GM23338 (cell line): Measurements from ENCODE around the gene SIRT3. TPM values are rescaled to one million over a fixed set of nuclear protein-coding genes. Genes with fewer than 3 reads are reported as not detected.

Source experiments
- ATAC-seq: fragments of 200-7000 bp; cut with Tn5 transposase; 3 replicates; pipeline ENCODE4 v1.9.1; 2020
- DNase-seq: peaks from one replicate; pipeline ENCODE4 v3.0.0-alpha.2; 2015; ENCODE audit warnings: low spot score
- H2AFZ ChIP-seq: fragments of 200-600 bp; sonication (generic); 2 replicates; pipeline ENCODE4 v1.8.0; 2016; ENCODE audit warnings: antibody characterized with exemption, mild to moderate bottlenecking, moderate library complexity
- H3F3A ChIP-seq: fragments of 200-600 bp; sonication (generic); replicated peaks from 2 replicates; pipeline ENCODE4 v1.8.0; 2017; ENCODE audit warnings: antibody characterized with exemption, mixed run types, low read depth
- H3K27ac ChIP-seq: fragments of 200-600 bp; sonication (generic); 2 replicates; pipeline ENCODE4 v1.6.1; 2016; ENCODE audit warnings: low read depth
- H3K27me3 ChIP-seq: fragments of 200-600 bp; sonication (generic); 2 replicates; pipeline ENCODE4 v1.8.0; 2016; ENCODE audit warnings: mild to moderate bottlenecking, mixed run types, moderate library complexity; ENCODE audit not compliant: insufficient read depth
- H3K36me3 ChIP-seq: fragments of 200-600 bp; sonication (generic); 2 replicates; pipeline ENCODE4 v1.8.0; 2016; ENCODE audit warnings: mild to moderate bottlenecking; ENCODE audit not compliant: insufficient read depth
- H3K4me1 ChIP-seq: fragments of 200-600 bp; sonication (generic); 2 replicates; pipeline ENCODE4 v1.8.0; 2016; ENCODE audit warnings: mild to moderate bottlenecking, moderate library complexity; ENCODE audit not compliant: insufficient read depth
- H3K4me2 ChIP-seq: fragments of 200-600 bp; sonication (generic); 2 replicates; pipeline ENCODE4 v1.7.1; 2017; ENCODE audit warnings: mixed run types
- H3K4me3 ChIP-seq: fragments of 200-600 bp; sonication (generic); 2 replicates; pipeline ENCODE4 v1.6.1; 2016; ENCODE audit warnings: mixed run types
- H3K79me2 ChIP-seq: fragments of 200-600 bp; sonication (generic); replicated peaks from 2 replicates; pipeline ENCODE4 v1.8.0; 2017; ENCODE audit warnings: mild to moderate bottlenecking; ENCODE audit not compliant: insufficient read depth
- H3K9me2 ChIP-seq: fragments of 200-600 bp; sonication (generic); 2 replicates; pipeline ENCODE4 v1.8.0; 2017; ENCODE audit not compliant: insufficient read depth
- H4K20me1 ChIP-seq: fragments of 200-600 bp; sonication (generic); replicated peaks from 2 replicates; pipeline ENCODE4 v1.8.0; 2017; ENCODE audit warnings: mild to moderate bottlenecking; ENCODE audit not compliant: insufficient read depth
- H3K27ac Mint-ChIP-seq: 2 replicates; pipeline ENCODE4 v1.8.0; 2020; ENCODE audit warnings: inconsistent platforms, mild to moderate bottlenecking, moderate library complexity, mixed read lengths
- H3K27me3 Mint-ChIP-seq: 3 replicates; pipeline ENCODE4 v1.8.0; 2022; ENCODE audit warnings: low read depth, mild to moderate bottlenecking, moderate library complexity, mixed read lengths, inconsistent platforms; ENCODE audit not compliant: insufficient read depth, poor library complexity
- H3K36me3 Mint-ChIP-seq: 3 replicates; pipeline ENCODE4 v1.8.0; 2021; ENCODE audit warnings: low read depth, mild to moderate bottlenecking, inconsistent platforms, moderate library complexity, mixed read lengths
- H3K4me1 Mint-ChIP-seq: 3 replicates; pipeline ENCODE4 v1.8.0; 2020; ENCODE audit warnings: mild to moderate bottlenecking, inconsistent platforms, mixed read lengths
- H3K4me3 Mint-ChIP-seq: 3 replicates; pipeline ENCODE4 v1.8.0; 2021; ENCODE audit warnings: moderate library complexity, mild to moderate bottlenecking, inconsistent platforms, mixed read lengths
- H3K9me3 Mint-ChIP-seq: 3 replicates; pipeline ENCODE4 v1.8.0; 2020; ENCODE audit warnings: moderate library complexity, mild to moderate bottlenecking, inconsistent platforms, mixed read lengths
- CREB1 ChIP-seq: fragments of 250-450 bp; sonication (Bioruptor Pico); IDR thresholded peaks from 2 replicates; pipeline ENCODE4 v1.5.0; 2020; ENCODE audit warnings: low read depth, mild to moderate bottlenecking, moderate library complexity
- CTCF ChIP-seq, 2 experiments: fragments of 200-600 bp in 1 of 2; sonication (generic) in 1 of 2; conservative IDR thresholded peaks; 2 replicates each; pipeline versions ENCODE4 v1.5.1 to v1.6.1; 2016 to 2017; ENCODE audit warnings: antibody characterized with exemption in 2 of 2, low read depth in 2 of 2, mild to moderate bottlenecking in 2 of 2, moderate library complexity in 1 of 2
- STAT1 ChIP-seq: IDR thresholded peaks from one replicate; pipeline ENCODE4 v1.6.1; 2016; ENCODE audit warnings: antibody characterized with exemption; ENCODE audit not compliant: unreplicated experiment
- ZNF114 ChIP-seq: fragments of 250-450 bp; sonication (Bioruptor Pico); IDR thresholded peaks from 2 replicates; pipeline ENCODE4 v1.5.0; 2020; ENCODE audit warnings: mild to moderate bottlenecking, moderate library complexity
- ZNF462 ChIP-seq: fragments of 250-450 bp; sonication (Bioruptor Pico); IDR thresholded peaks from 2 replicates; pipeline ENCODE4 v1.5.0; 2020; ENCODE audit warnings: mild to moderate bottlenecking, moderate library complexity
- polyA plus RNA-seq: library from polyadenylated mRNA; unstranded; fragments of >200 nt; fragmentation: Nextera tagmentation; extraction: Ambion mirVana; gene quantifications from 2 replicates; pipeline ENCODE4 v1.2.1, GENCODE V29; 2016
- total RNA-seq: library from RNA; depleted of rRNA; stranded (reverse); fragments of >200 nt; shearing (Covaris generic); gene quantifications from 2 replicates; pipeline ENCODE4 v1.2.3, GENCODE V29; 2014

Gene SIRT3
- total and polyA plus RNA-seq, 2 experiments from 2014 or later, result 7.0 to 11.4 TPM

GRCh38 chr11:223026-223789 is 12.9 kb downstream of the SIRT3 start (continued):
- no peak for TF ChIP-seq ZNF462 (CRISPR knock-in tag)

GRCh38 chr11:221998-222789 is 13.9 kb downstream of the SIRT3 start:
- H3K27me3 Mint-ChIP-seq, result peaks cover 17% of the 10 kb centered on the region
- Histone ChIP-seq H2AFZ (no peak overlapping the region), H3F3A (no peaks in the 10 kb centered on the region), H3K9me2 (no peaks in the 10 kb centered on the region), H3K79me2 (no peaks in the 10 kb centered on the region), H4K20me1 (no peaks in the 10 kb centered on the region), H3K27me3 (no peaks in the 10 kb centered on the region), H3K4me1 (no peaks in the 10 kb centered on the region), H3K4me2 (no peak overlapping the region), H3K4me3 (no peak overlapping the region), H3K36me3 (no peaks in the 10 kb centered on the region), H3K27ac (no peak overlapping the region)
- no peak overlapping the region for H3K4me3 Mint-ChIP-seq
- no peak for ATAC-seq
- no peaks in the 10 kb centered on the region for H3K4me1 Mint-ChIP-seq
- H3K36me3 Mint-ChIP-seq, result peaks cover 9% of the 10 kb centered on the region; the same call in 1 of the 3 replicates
- no peak for TF ChIP-seq ZNF114 (CRISPR knock-in tag)
- no peak for TF ChIP-seq CTCF (conservative IDR thresholded peaks at IDR 0.05; ENCODE audit: low read depth in 2 of 2)
- no peak for TF ChIP-seq STAT1
- no peak for TF ChIP-seq CREB1 (CRISPR knock-in tag)
- H3K9me3 Mint-ChIP-seq, result no peaks in the 10 kb centered on the region
- no peak for DNase-seq
- no peak overlapping the region for H3K27ac Mint-ChIP-seq
